Dendritic cell treated with granulocyte-macrophage colony-stimulating factor and Interleukin-4, amounts not matched to agents 40 ng/mL and 50 ng/mL, for 4 days (primary cell): Measurements from ENCODE around the gene CXCR1.
"Not testable (repeated sequence)": the region's sequence is repeated elsewhere in the genome, so short reads cannot be mapped to it uniquely, and the experiment has no call there.

Experiments used
- H3K27ac Mint-ChIP-seq: one replicate; pipeline ENCODE4 v1.8.0; 2022; ENCODE audit warnings: mild to moderate bottlenecking, mixed read lengths
- H3K27me3 Mint-ChIP-seq: one replicate; pipeline ENCODE4 v1.8.0; 2022; ENCODE audit warnings: mild to moderate bottlenecking, mixed read lengths
- H3K36me3 Mint-ChIP-seq: one replicate; pipeline ENCODE4 v1.8.0; 2022; ENCODE audit warnings: low read depth, mixed read lengths
- H3K4me1 Mint-ChIP-seq: one replicate; pipeline ENCODE4 v1.8.0; 2022; ENCODE audit warnings: low read depth, mixed read lengths
- H3K4me3 Mint-ChIP-seq: one replicate; pipeline ENCODE4 v1.8.0; 2022; ENCODE audit warnings: mild to moderate bottlenecking, moderate library complexity, mixed read lengths
- H3K9me3 Mint-ChIP-seq: one replicate; pipeline ENCODE4 v1.8.0; 2022; ENCODE audit warnings: mixed read lengths
- intact Hi-C: fragments of 100-400 bp; cut with micrococcal nuclease; formaldehyde crosslinking; loops from one replicate; pipeline ENCODE4 v1.15.0; 2022

CXCR1 gene

GRCh38 chr2:218121789-218122188, 45.0 kb downstream of the CXCR1 start:
- H3K4me3 Mint-ChIP-seq, H3K27ac Mint-ChIP-seq, intact Hi-C loops, H3K27me3 Mint-ChIP-seq, H3K36me3 Mint-ChIP-seq: not testable (repeated sequence)
- peaks cover 29% of the 10 kb centered on the region for H3K4me1 Mint-ChIP-seq
- peaks cover 51% of the 10 kb centered on the region for H3K9me3 Mint-ChIP-seq
